A549 (cell line): ENCODE data around the gene SLC18A3. TPM values are rescaled to one million over a fixed set of nuclear protein-coding genes. Genes with fewer than 3 reads are reported as not detected.

Experiments
- ATAC-seq, 2 experiments: fragments of 200-7000 bp in 1 of 2; fragments of >200 bp in 1 of 2; cut with Nextera tagmentation in 1 of 2; cut with Tn5 transposase in 1 of 2; 3 replicates each; pipeline versions ENCODE4 v1.8.0 to v1.9.1; 2018 to 2020; ENCODE audit warnings: mild to moderate bottlenecking in 1 of 2, moderate library complexity in 1 of 2
- CTCF ChIA-PET: fragments of 300-600 bp; sonication (Branson Sonifier 250); formaldehyde crosslinking; extraction: SDS; loops from one replicate; lab custom pipeline; 2021; ENCODE audit warnings: antibody characterized with exemption, inconsistent platforms; lab: Yijun Ruan, JAX
- POLR2A ChIA-PET: fragments of 350-600 bp; formaldehyde crosslinking; extraction: SDS; loops from one replicate; lab custom pipeline; 2021; ENCODE audit warnings: antibody characterized with exemption, inconsistent platforms; lab: Yijun Ruan, JAX
- DNase-seq, 2 experiments: peaks; one replicate each; pipeline versions ENCODE4 v3.0.0 to v3.0.0-alpha.2; 2011 to 2016; ENCODE audit warnings: low read depth in 1 of 2, low spot score in 1 of 2
- FAIRE-seq: peaks from 2 replicates; lab custom pipeline; 2011; peaks lifted over from hg19 to GRCh38; lab: Jason Lieb, UNC
- H3K27ac ChIP-seq, 2 experiments: fragments of >200 bp; sonication (Bioruptor Twin); formaldehyde crosslinking; 3 replicates each; pipeline ENCODE4 v1.5.1; 2016 to 2017
- H3K4me1 ChIP-seq: fragments of >200 bp; sonication (Bioruptor Twin); formaldehyde crosslinking; 3 replicates; pipeline ENCODE4 v1.6.1; 2016
- H3K4me2 ChIP-seq: fragments of >200 bp; sonication (Bioruptor Twin); formaldehyde crosslinking; 3 replicates; pipeline ENCODE4 v1.6.1; 2016
- H3K4me3 ChIP-seq: fragments of >200 bp; sonication (Bioruptor Twin); formaldehyde crosslinking; 3 replicates; pipeline ENCODE4 v1.5.1; 2016
- H3K9me3 ChIP-seq: fragments of >200 bp; sonication (Bioruptor Twin); formaldehyde crosslinking; 3 replicates; pipeline ENCODE4 v1.6.1; 2016
- CBX8 ChIP-seq: fragments of 200-600 bp; sonication (generic); IDR thresholded peaks from 2 replicates; pipeline ENCODE4 v1.6.1; 2016
- EHF ChIP-seq: fragments of 250-450 bp; sonication (Bioruptor Pico); IDR thresholded peaks from 2 replicates; pipeline ENCODE4 v1.5.0; 2020; ENCODE audit warnings: mild to moderate bottlenecking
- EHMT2 ChIP-seq: fragments of 200-600 bp; sonication (generic); IDR thresholded peaks from 2 replicates; pipeline ENCODE4 v1.6.1; 2016; ENCODE audit warnings: antibody characterized with exemption, low read depth, mild to moderate bottlenecking, moderate library complexity
- EP300 ChIP-seq, 2 experiments: fragments of >200 bp; sonication (Bioruptor Twin); formaldehyde crosslinking; IDR thresholded peaks; 2 replicates in 1 of 2; 3 replicates in 1 of 2; pipeline ENCODE4 v1.6.1; 2016 to 2017
- FOSB ChIP-seq: fragments of 250-450 bp; sonication (Bioruptor Pico); IDR thresholded peaks from 2 replicates; pipeline ENCODE4 v1.5.0; 2020; ENCODE audit warnings: mild to moderate bottlenecking, moderate library complexity
- FOXS1 ChIP-seq: fragments of 250-450 bp; sonication (Bioruptor Pico); IDR thresholded peaks from 2 replicates; pipeline ENCODE4 v1.5.0; 2020; ENCODE audit warnings: mild to moderate bottlenecking, moderate library complexity
- GATA3 ChIP-seq: IDR thresholded peaks from 2 replicates; pipeline ENCODE4 v1.6.1; 2012; ENCODE audit warnings: borderline replicate concordance
- HOXB13 ChIP-seq: fragments of 250-450 bp; sonication (Bioruptor Pico); IDR thresholded peaks from 2 replicates; pipeline ENCODE4 v1.5.0; 2020; ENCODE audit warnings: low read depth, mild to moderate bottlenecking, moderate library complexity
- JUN ChIP-seq, 2 experiments: fragments of >200 bp; sonication (Bioruptor Twin); formaldehyde crosslinking; IDR thresholded peaks; 2 replicates in 1 of 2; 3 replicates in 1 of 2; pipeline ENCODE4 v1.6.1; 2016 to 2017
- NFE2L2 ChIP-seq: fragments of 150-350 bp; conservative IDR thresholded peaks from 2 replicates; pipeline ENCODE4 v1.6.1; 2014; ENCODE audit warnings: low read length
- NPAS2 ChIP-seq: fragments of 250-450 bp; sonication (Bioruptor Pico); IDR thresholded peaks from 2 replicates; pipeline ENCODE4 v1.8.0; 2022; ENCODE audit warnings: mild to moderate bottlenecking, moderate library complexity, borderline replicate concordance
- NR3C1 ChIP-seq: fragments of >200 bp; sonication (Bioruptor Twin); formaldehyde crosslinking; IDR thresholded peaks from 3 replicates; pipeline ENCODE4 v1.6.1; 2017
- POLR2AphosphoS2 ChIP-seq: conservative IDR thresholded peaks from 2 replicates; pipeline ENCODE4 v1.6.1; 2012; ENCODE audit warnings: low read length, improper control_type of control experiment, inconsistent platforms
- RAD21 ChIP-seq, 2 experiments: fragments of >200 bp in 1 of 2; sonication (Bioruptor Twin) in 1 of 2; formaldehyde crosslinking in 1 of 2; IDR thresholded peaks in 1 of 2; conservative IDR thresholded peaks in 1 of 2; 2 replicates in 1 of 2; 3 replicates in 1 of 2; pipeline ENCODE4 v1.6.1; 2012 to 2018; ENCODE audit warnings: inconsistent platforms in 1 of 2
- RARB ChIP-seq: fragments of 250-450 bp; sonication (Bioruptor Pico); IDR thresholded peaks from 2 replicates; pipeline ENCODE4 v1.8.0; 2021; ENCODE audit warnings: mild to moderate bottlenecking, moderate library complexity
- RCOR1 ChIP-seq: fragments of 150-350 bp; IDR thresholded peaks from 2 replicates; pipeline ENCODE4 v1.6.1; 2014; ENCODE audit warnings: antibody characterized with exemption, low read length, low read depth
- TP53 ChIP-seq: fragments of 250-450 bp; sonication (Bioruptor Pico); IDR thresholded peaks from 2 replicates; pipeline ENCODE4 v1.5.0; 2021; ENCODE audit warnings: mild to moderate bottlenecking, moderate library complexity
- ZC3H11A ChIP-seq: fragments of 450-650 bp; IDR thresholded peaks from 2 replicates; pipeline ENCODE4 v1.6.1; 2014; ENCODE audit warnings: antibody characterized with exemption, mild to moderate bottlenecking
- ZFP36 ChIP-seq: fragments of 450-650 bp; IDR thresholded peaks from 2 replicates; pipeline ENCODE4 v1.6.1; 2014; ENCODE audit warnings: borderline replicate concordance; ENCODE audit not compliant: partially characterized antibody
- WGBS: methylation state at CpG from one replicate; pipeline ENCODE4 v1.1.6; 2017; ENCODE audit errors: missing lambda C conversion rate; 5-methylcytosine and 5-hydroxymethylcytosine counted together
- polyA plus RNA-seq, 4 experiments: library from polyadenylated mRNA; depleted of rRNA in 3 of 4; stranded (reverse); fragments of >200 nt; fragmentation: RNase III in 1 of 4; extraction: RNeasy Plus Mini Kit Qiagen cat#74134 plus additional on column Dnase treatment in 1 of 4; gene quantifications; 2 replicates in 3 of 4; 3 replicates in 1 of 4; pipeline ENCODE4 v1.2.3, GENCODE V29; 2011 to 2017
- TF ChIP-seq, protein P1 (sequence below): fragments of 150-350 bp; IDR thresholded peaks from 2 replicates; pipeline ENCODE4 v1.6.1; 2014; ENCODE audit warnings: low read depth, mild to moderate bottlenecking, low read length
- TF ChIP-seq, protein P2 (sequence below): fragments of 450-650 bp; IDR thresholded peaks from 2 replicates; pipeline ENCODE4 v1.6.1; 2014; ENCODE audit warnings: antibody characterized with exemption
- TF ChIP-seq, protein P3 (sequence below): fragments of 250-450 bp; sonication (Bioruptor Pico); IDR thresholded peaks from 2 replicates; pipeline ENCODE4 v1.5.0; 2021; ENCODE audit warnings: mild to moderate bottlenecking, moderate library complexity, borderline replicate concordance

SLC18A3 gene
- polyA plus RNA-seq, 2 of the 4 experiments (the other 2 are of a cell fraction): not detected

DNA sequence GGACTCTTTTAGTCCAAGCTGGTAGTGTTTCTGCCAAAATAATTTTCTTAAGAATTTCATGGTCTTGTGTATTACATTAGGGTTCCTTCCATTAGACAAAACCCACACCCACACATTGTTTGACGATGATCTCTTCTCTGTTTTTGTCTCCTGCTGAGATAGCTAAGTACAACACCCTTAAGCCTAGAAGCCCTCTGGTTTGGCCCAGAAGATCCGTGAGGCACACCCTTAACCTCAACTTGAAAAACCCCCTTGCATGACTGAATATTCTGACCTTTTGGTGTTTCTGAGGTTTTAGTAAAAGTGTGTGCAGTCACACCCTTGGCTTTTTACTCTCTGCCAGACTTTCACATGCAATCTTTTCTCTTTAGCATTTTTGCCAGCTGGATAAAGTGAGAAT, 41.9 kb upstream of the SLC18A3 start:
- Histone ChIP-seq H3K9me3 (peaks cover 8% of the 10 kb centered on the region; the same call in 1 of the 3 replicates), H3K27ac (no peak overlapping the region), H3K4me1 (no peaks in the 10 kb centered on the region), H3K4me3 (no peak overlapping the region), H3K4me2 (no peak overlapping the region)
- ChIA-PET CTCF (interaction anchor here (1.4 kb wide), 2 partner anchors 25 to 27 kb away, joined by 5 read pairs; no protein-coding TSS in a partner anchor), POLR2A (interaction anchor here (1.6 kb wide), 1 partner anchor 29 kb away, joined by 5 read pairs; the partner anchor contains the start of gene ERCC6)
- TF ChIP-seq NFE2L2 (no peak), NPAS2 (CRISPR knock-in tag) (no peak)
- no peak for ATAC-seq
- 9% methylated on average over 2 of the region's 2 CpGs for WGBS
- DNase-seq: no peak
- no peak for FAIRE-seq

DNA sequence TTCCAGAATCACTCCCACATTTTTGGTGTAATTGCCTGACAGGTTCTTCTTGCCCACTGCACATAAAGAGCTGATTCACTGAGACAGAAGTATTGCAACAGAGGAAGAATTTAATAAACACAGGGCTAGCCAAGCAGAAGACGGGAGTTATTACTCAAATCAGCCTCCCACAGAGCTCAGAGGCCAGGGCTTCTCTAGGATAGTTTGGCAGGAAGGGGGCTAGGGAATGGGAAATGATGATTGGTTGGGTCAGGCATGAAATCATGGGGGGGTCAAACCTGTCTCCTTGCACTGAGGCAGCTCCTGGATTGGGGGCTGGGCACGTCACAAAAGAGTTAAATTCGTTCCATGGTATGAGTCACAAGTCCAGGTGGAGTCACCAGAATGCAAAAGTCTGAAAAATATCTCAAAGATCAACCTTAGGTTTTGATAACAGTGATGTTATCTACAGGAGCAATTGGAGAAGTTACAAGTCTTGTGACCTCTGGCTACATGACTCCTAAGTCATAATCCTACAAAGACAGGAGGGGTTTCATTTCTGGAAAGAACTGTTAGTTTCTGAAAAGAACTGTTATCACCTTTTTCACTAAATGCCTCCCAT, 41.0 kb upstream of the SLC18A3 start:
- WGBS: 4% methylated on average over 3 of the region's 3 CpGs
- TF ChIP-seq RCOR1: no peak
- no peak for TF ChIP-seq ZFP36
- TF ChIP-seq, protein P1, sequence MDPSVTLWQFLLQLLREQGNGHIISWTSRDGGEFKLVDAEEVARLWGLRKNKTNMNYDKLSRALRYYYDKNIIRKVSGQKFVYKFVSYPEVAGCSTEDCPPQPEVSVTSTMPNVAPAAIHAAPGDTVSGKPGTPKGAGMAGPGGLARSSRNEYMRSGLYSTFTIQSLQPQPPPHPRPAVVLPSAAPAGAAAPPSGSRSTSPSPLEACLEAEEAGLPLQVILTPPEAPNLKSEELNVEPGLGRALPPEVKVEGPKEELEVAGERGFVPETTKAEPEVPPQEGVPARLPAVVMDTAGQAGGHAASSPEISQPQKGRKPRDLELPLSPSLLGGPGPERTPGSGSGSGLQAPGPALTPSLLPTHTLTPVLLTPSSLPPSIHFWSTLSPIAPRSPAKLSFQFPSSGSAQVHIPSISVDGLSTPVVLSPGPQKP: no peak
- TF ChIP-seq EHMT2: no peak
- TF ChIP-seq CBX8: no peak
- no peak for TF ChIP-seq GATA3
- no peak for TF ChIP-seq RARB (CRISPR knock-in tag)
- no peak for TF ChIP-seq NPAS2 (CRISPR knock-in tag)
- TF ChIP-seq RAD21 (conservative IDR thresholded peaks at IDR 0.05 in 1 of 2, IDR thresholded peaks at IDR 0.05 in 1 of 2): no peak
- TF ChIP-seq POLR2AphosphoS2: no peak
- TF ChIP-seq EP300 (IDR thresholded peaks at IDR 0.05): no peak
- TF ChIP-seq NR3C1: no peak
- no peak for TF ChIP-seq TP53 (CRISPR knock-in tag)
- TF ChIP-seq HOXB13 (CRISPR knock-in tag): no peak
- no peak for TF ChIP-seq FOSB (CRISPR knock-in tag)
- no peak for TF ChIP-seq FOXS1
- TF ChIP-seq, protein P2, sequence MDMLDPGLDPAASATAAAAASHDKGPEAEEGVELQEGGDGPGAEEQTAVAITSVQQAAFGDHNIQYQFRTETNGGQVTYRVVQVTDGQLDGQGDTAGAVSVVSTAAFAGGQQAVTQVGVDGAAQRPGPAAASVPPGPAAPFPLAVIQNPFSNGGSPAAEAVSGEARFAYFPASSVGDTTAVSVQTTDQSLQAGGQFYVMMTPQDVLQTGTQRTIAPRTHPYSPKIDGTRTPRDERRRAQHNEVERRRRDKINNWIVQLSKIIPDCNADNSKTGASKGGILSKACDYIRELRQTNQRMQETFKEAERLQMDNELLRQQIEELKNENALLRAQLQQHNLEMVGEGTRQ: no peak
- TF ChIP-seq, protein P3, sequence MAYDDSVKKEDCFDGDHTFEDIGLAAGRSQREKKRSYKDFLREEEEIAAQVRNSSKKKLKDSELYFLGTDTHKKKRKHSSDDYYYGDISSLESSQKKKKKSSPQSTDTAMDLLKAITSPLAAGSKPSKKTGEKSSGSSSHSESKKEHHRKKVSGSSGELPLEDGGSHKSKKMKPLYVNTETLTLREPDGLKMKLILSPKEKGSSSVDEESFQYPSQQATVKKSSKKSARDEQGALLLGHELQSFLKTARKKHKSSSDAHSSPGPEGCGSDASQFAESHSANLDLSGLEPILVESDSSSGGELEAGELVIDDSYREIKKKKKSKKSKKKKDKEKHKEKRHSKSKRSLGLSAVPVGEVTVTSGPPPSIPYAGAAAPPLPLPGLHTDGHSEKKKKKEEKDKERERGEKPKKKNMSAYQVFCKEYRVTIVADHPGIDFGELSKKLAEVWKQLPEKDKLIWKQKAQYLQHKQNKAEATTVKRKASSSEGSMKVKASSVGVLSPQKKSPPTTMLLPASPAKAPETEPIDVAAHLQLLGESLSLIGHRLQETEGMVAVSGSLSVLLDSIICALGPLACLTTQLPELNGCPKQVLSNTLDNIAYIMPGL: no peak
- TF ChIP-seq, all 56 proteins: peak for 0
- FAIRE-seq: no peak
- peaks cover 8% of the 10 kb centered on the region; the same call in 1 of the 3 replicates for H3K9me3 ChIP-seq
- ChIA-PET CTCF (interaction anchor here (1.4 kb wide), 2 partner anchors 24 to 26 kb away, joined by 5 read pairs; no protein-coding TSS in a partner anchor), POLR2A (interaction anchor here (1.6 kb wide), 1 partner anchor 30 kb away, joined by 5 read pairs; the partner anchor contains the start of gene ERCC6)
- no peak overlapping the region for H3K4me2 ChIP-seq
- H3K4me3 ChIP-seq: no peak overlapping the region
- H3K27ac ChIP-seq: no peak overlapping the region
- no peaks in the 10 kb centered on the region for H3K4me1 ChIP-seq
- no peak for DNase-seq
- ATAC-seq: 0 out of 6 replicates have a peak, but pooled peaks of 1 of the 2 experiments have one; percentile 13

DNA sequence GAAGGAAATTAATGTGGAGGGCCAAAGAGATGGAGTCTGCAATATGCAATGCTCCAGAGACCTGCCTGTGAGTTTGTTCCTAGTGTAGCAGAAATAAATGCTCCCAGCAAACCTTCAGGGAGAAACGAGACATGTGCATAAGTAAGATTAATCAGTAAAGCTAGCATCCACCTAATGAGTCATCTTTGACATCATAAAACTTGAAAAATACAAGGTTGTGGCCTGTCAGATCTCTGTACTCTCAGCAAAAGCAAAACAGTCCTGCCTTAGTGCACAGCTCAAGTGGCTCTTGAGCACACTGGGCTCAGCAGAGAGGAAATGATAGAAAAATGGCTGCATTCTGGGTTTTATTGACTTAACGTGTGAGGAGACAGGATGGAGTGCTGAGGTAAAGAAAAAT, 38.7 kb upstream of the SLC18A3 start:
- Histone ChIP-seq H3K27ac (no peak overlapping the region), H3K4me2 (no peak overlapping the region)
- TF ChIP-seq EHF (no peak), JUN (IDR thresholded peaks at IDR 0.05) (no peak), FOXS1 (no peak), EP300 (IDR thresholded peaks at IDR 0.05) (no peak), NR3C1 (no peak), ZC3H11A (no peak), HOXB13 (CRISPR knock-in tag) (no peak), RAD21 (conservative IDR thresholded peaks at IDR 0.05 in 1 of 2, IDR thresholded peaks at IDR 0.05 in 1 of 2) (no peak)
- TF ChIP-seq, all 56 proteins: peak for 0
- DNase-seq: no peak
- ATAC-seq: no peak
- no peaks in the 10 kb centered on the region for H3K4me1 ChIP-seq
- POLR2A ChIA-PET: no interaction called here
- peaks cover 8% of the 10 kb centered on the region; the same call in 1 of the 3 replicates for H3K9me3 ChIP-seq
- CTCF ChIA-PET: interaction anchor here (0.8 to 1.0 kb wide), 2 partner anchors 22 to 38 kb away, joined by 3 read pairs; no protein-coding TSS in a partner anchor
- H3K4me3 ChIP-seq: no peak overlapping the region
- WGBS: 9% methylated on average over 2 of the region's 2 CpGs
- FAIRE-seq: no peak
